OCI-LY1 (cell line): ENCODE results near the gene UBAC1.

Experiments used
- CTCF ChIP-seq: fragments of 200-600 bp; sonication (generic), shearing (Covaris generic); IDR thresholded peaks from 2 replicates; pipeline ENCODE4 v1.5.1; 2017; ENCODE audit warnings: mild to moderate bottlenecking, antibody characterized with exemption, low read length, moderate library complexity, mixed read lengths
- EZH2 ChIP-seq: fragments of 200-600 bp; sonication (generic), shearing (Covaris generic); IDR thresholded peaks from 2 replicates; pipeline ENCODE4 v1.8.0; 2017; ENCODE audit warnings: borderline replicate concordance, mixed run types, mild to moderate bottlenecking, antibody characterized with exemption, low read length, moderate library complexity, mixed read lengths

- TF ChIP-seq CTCF (no peak), EZH2 (no peak)
Observed at GRCh38 chr9:135887585-135888050, 73.6 kb downstream of the UBAC1 start.
